DOHH2 (cell line): ENCODE measurements around the gene TPST1.

ENCODE experiments used
- H3F3A ChIP-seq: fragments of 200-600 bp; sonication (generic), shearing (Covaris generic); 2 replicates; pipeline ENCODE4 v1.6.0; 2016; ENCODE audit warnings: antibody characterized with exemption, mild to moderate bottlenecking; ENCODE audit not compliant: control insufficient read depth, insufficient read depth
- H3K27ac ChIP-seq: fragments of 200-600 bp; sonication (generic); 2 replicates; pipeline ENCODE4 v1.5.1; 2014; ENCODE audit warnings: low read depth, mild to moderate bottlenecking, low read length, moderate library complexity
- H3K27me3 ChIP-seq: fragments of 200-600 bp; sonication (generic); 2 replicates; pipeline ENCODE4 v1.6.1; 2014; ENCODE audit warnings: mild to moderate bottlenecking, low read length, mixed read lengths; ENCODE audit not compliant: control insufficient read depth
- H3K36me3 ChIP-seq: fragments of 200-600 bp; sonication (generic); 2 replicates; pipeline ENCODE4 v1.6.1; 2014; ENCODE audit warnings: mild to moderate bottlenecking, low read length, moderate library complexity, mixed read lengths; ENCODE audit not compliant: control insufficient read depth
- H3K4me1 ChIP-seq: fragments of 200-600 bp; sonication (generic); 2 replicates; pipeline ENCODE4 v1.6.1; 2014; ENCODE audit warnings: mild to moderate bottlenecking, low read length, mixed read lengths; ENCODE audit not compliant: control insufficient read depth
- H3K4me2 ChIP-seq: fragments of 200-600 bp; sonication (generic); 2 replicates; pipeline ENCODE4 v1.6.0; 2014; ENCODE audit warnings: mild to moderate bottlenecking, low read length, moderate library complexity
- H3K4me3 ChIP-seq: fragments of 200-600 bp; sonication (generic); 2 replicates; pipeline ENCODE4 v1.5.1; 2014; ENCODE audit warnings: mild to moderate bottlenecking, low read length, mixed read lengths
- H3K79me2 ChIP-seq: fragments of 200-600 bp; sonication (generic); 2 replicates; pipeline ENCODE4 v1.6.1; 2014; ENCODE audit warnings: mild to moderate bottlenecking, low read length, mixed read lengths; ENCODE audit not compliant: control insufficient read depth
- H3K9me2 ChIP-seq: fragments of 200-600 bp; sonication (generic); replicated peaks from 2 replicates; pipeline ENCODE4 v1.6.1; 2014; ENCODE audit warnings: mild to moderate bottlenecking, low read length, mixed read lengths; ENCODE audit not compliant: control insufficient read depth
- H3K9me3 ChIP-seq: fragments of 200-600 bp; sonication (generic); 2 replicates; pipeline ENCODE4 v1.6.1; 2014; ENCODE audit warnings: antibody characterized with exemption, low read length, mixed read lengths; ENCODE audit not compliant: control insufficient read depth, insufficient read depth
- H4K20me1 ChIP-seq: fragments of 200-600 bp; sonication (generic); 2 replicates; pipeline ENCODE4 v1.6.0; 2014; ENCODE audit warnings: low read depth, mild to moderate bottlenecking, antibody characterized with exemption, low read length, moderate library complexity; ENCODE audit not compliant: control insufficient read depth, insufficient read depth
- EZH2phosphoT487 ChIP-seq: fragments of 200-600 bp; sonication (generic); IDR thresholded peaks from 2 replicates; pipeline ENCODE4 v1.6.1; 2017; ENCODE audit warnings: borderline replicate concordance, mild to moderate bottlenecking, antibody characterized with exemption, low read length, moderate library complexity, mixed read lengths
- TF ChIP-seq, protein P1 (sequence below): fragments of 200-600 bp; sonication (generic); IDR thresholded peaks from one replicate; pipeline ENCODE4 v1.5.1; 2014; ENCODE audit warnings: antibody characterized with exemption, mild to moderate bottlenecking, low read depth, low read length; ENCODE audit not compliant: poor library complexity, severe bottlenecking

Gene TPST1

GRCh38 chr7:66247380-66248078 lies 42.4 kb downstream of the TPST1 start:
- Histone ChIP-seq H3K36me3 (no peaks in the 10 kb centered on the region), H3K9me3 (no peaks in the 10 kb centered on the region), H3K79me2 (no peaks in the 10 kb centered on the region), H3K4me2 (no peak overlapping the region), H3K4me1 (no peaks in the 10 kb centered on the region), H3K9me2 (no peaks in the 10 kb centered on the region), H4K20me1 (no peaks in the 10 kb centered on the region), H3K27ac (no peak overlapping the region), H3F3A (no peaks in the 10 kb centered on the region), H3K27me3 (peaks cover 3% of the 10 kb centered on the region), H3K4me3 (no peak overlapping the region)
- TF ChIP-seq, protein P1, sequence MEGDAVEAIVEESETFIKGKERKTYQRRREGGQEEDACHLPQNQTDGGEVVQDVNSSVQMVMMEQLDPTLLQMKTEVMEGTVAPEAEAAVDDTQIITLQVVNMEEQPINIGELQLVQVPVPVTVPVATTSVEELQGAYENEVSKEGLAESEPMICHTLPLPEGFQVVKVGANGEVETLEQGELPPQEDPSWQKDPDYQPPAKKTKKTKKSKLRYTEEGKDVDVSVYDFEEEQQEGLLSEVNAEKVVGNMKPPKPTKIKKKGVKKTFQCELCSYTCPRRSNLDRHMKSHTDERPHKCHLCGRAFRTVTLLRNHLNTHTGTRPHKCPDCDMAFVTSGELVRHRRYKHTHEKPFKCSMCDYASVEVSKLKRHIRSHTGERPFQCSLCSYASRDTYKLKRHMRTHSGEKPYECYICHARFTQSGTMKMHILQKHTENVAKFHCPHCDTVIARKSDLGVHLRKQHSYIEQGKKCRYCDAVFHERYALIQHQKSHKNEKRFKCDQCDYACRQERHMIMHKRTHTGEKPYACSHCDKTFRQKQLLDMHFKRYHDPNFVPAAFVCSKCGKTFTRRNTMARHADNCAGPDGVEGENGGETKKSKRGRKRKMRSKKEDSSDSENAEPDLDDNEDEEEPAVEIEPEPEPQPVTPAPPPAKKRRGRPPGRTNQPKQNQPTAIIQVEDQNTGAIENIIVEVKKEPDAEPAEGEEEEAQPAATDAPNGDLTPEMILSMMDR, result no peak
- no peak for TF ChIP-seq EZH2phosphoT487

DNA sequence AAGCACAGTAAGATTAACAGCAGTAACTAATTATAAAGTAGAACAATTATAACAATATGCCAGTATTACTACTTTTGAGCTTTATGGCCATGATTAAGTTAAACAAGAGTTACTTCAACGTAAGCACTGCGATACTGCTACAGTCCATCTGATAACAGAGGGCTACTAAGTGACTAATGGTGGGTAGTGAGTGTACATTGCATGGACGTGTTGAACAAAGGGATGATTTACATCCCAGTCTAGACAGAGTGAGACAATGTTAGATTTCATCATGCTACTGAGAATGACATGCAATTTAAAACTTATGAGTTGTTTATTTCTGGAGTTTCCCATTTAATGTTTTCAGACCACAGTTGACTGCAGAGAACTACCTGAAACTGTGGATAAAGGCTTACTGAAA lies 45.6 kb downstream of the TPST1 start:
- H3K27ac ChIP-seq, result no peak overlapping the region
- TF ChIP-seq, protein P1, result no peak
- no peaks in the 10 kb centered on the region for H3K36me3 ChIP-seq

DNA sequence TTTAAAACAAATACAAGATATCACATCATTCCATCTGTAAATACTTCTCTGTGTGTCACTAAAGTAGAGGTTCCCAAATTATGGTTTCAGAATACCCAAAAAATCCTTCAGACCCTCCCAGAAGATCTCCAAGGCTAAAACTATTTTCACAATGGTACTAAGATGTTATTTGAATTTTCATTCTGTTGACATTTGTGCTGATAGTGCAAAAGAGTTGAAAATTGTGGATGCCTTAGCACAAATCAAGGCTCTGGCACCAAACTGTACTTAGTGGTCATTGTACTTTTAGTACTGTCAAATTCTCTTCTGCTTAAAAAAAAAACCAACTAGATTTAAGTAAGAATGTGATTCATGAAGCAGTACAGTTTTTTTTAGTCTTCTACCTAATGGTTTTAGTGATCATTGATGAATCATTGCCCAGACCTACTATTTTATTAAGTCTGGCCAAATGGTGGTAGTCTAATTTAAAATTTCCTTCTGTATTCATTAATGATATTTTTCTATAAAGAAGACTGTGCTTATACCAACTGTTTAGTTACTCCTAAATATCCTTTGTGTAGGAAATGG lies 50.5 kb downstream of the TPST1 start:
- Histone ChIP-seq H3K79me2 (no peaks in the 10 kb centered on the region), H3K27ac (no peak overlapping the region), H3K9me2 (no peaks in the 10 kb centered on the region), H3K36me3 (no peaks in the 10 kb centered on the region), H3K4me2 (no peak overlapping the region), H3F3A (no peaks in the 10 kb centered on the region), H4K20me1 (no peaks in the 10 kb centered on the region), H3K9me3 (no peaks in the 10 kb centered on the region), H3K4me1 (no peaks in the 10 kb centered on the region), H3K4me3 (no peak overlapping the region), H3K27me3 (peaks cover 26% of the 10 kb centered on the region)
- no peak for TF ChIP-seq EZH2phosphoT487
- TF ChIP-seq, protein P1, result no peak

More for the DNA sequence above, 45.6 kb downstream of the TPST1 start:
- Histone ChIP-seq H4K20me1 (no peaks in the 10 kb centered on the region), H3K9me3 (no peaks in the 10 kb centered on the region), H3K4me1 (no peaks in the 10 kb centered on the region), H3K4me3 (no peak overlapping the region), H3K79me2 (no peaks in the 10 kb centered on the region), H3K4me2 (no peak overlapping the region), H3K9me2 (no peaks in the 10 kb centered on the region), H3K27me3 (peaks cover 2% of the 10 kb centered on the region; the same call in 1 of the 2 replicates), H3F3A (no peaks in the 10 kb centered on the region)
